H9 (cell line): Measurements from ENCODE around the gene KCNA3. TPM values are rescaled to one million over a fixed set of nuclear protein-coding genes. Genes with fewer than 3 reads are reported as not detected.

Experiments used
- DNase-seq: peaks from one replicate; pipeline ENCODE4 v3.0.0-alpha.2; 2017
- H2AFZ ChIP-seq: one replicate; pipeline ENCODE4 v1.6.1; 2013; ENCODE audit warnings: mild to moderate bottlenecking, low read length, control low read depth, moderate library complexity
- H2AK5ac ChIP-seq: 2 replicates; pipeline ENCODE4 v1.6.1; 2013; ENCODE audit warnings: low read length, control low read depth, mixed read lengths; ENCODE audit not compliant: insufficient read length
- H2BK120ac ChIP-seq: one replicate; pipeline ENCODE4 v1.6.1; 2013; ENCODE audit warnings: low read depth, mild to moderate bottlenecking, low read length, control low read depth, inconsistent platforms; ENCODE audit not compliant: poor library complexity, severe bottlenecking
- H2BK12ac ChIP-seq: 2 replicates; pipeline ENCODE4 v1.6.1; 2013; ENCODE audit warnings: low read length, control low read depth, mixed read lengths, low read depth; ENCODE audit not compliant: insufficient read length
- H2BK15ac ChIP-seq: 2 replicates; pipeline ENCODE4 v1.6.1; 2013; ENCODE audit warnings: low read depth, low read length, control low read depth
- H2BK20ac ChIP-seq: one replicate; pipeline ENCODE4 v1.6.1; 2013; ENCODE audit warnings: low read depth, mild to moderate bottlenecking, low read length, control low read depth, inconsistent platforms; ENCODE audit not compliant: poor library complexity, severe bottlenecking
- H2BK5ac ChIP-seq: 2 replicates; pipeline ENCODE4 v1.6.1; 2013; ENCODE audit warnings: low read length, control low read depth, mixed read lengths; ENCODE audit not compliant: insufficient read length
- H3K14ac ChIP-seq: 2 replicates; pipeline ENCODE4 v1.6.1; 2013; ENCODE audit warnings: low read length, control low read depth; ENCODE audit not compliant: insufficient read depth
- H3K18ac ChIP-seq: 2 replicates; pipeline ENCODE4 v1.6.1; 2013; ENCODE audit warnings: low read depth, mild to moderate bottlenecking, mixed read lengths, low read length, control low read depth; ENCODE audit not compliant: insufficient read length
- H3K23ac ChIP-seq: 2 replicates; pipeline ENCODE4 v1.6.1; 2013; ENCODE audit warnings: low read length, control low read depth, mixed read lengths, low read depth; ENCODE audit not compliant: insufficient read length
- H3K23me2 ChIP-seq: 2 replicates; pipeline ENCODE4 v1.6.1; 2013; ENCODE audit warnings: low read depth, mild to moderate bottlenecking, mixed read lengths, low read length, control low read depth; ENCODE audit not compliant: insufficient read length, poor library complexity, severe bottlenecking
- H3K27ac ChIP-seq: 2 replicates; pipeline ENCODE4 v1.5.1; 2013; ENCODE audit warnings: low read length, control low read depth, mixed read lengths, low read depth; ENCODE audit not compliant: insufficient read length
- H3K27me3 ChIP-seq: 2 replicates; pipeline ENCODE4 v1.6.1; 2013; ENCODE audit warnings: low read length, control low read depth, inconsistent platforms; ENCODE audit not compliant: insufficient read depth
- H3K4ac ChIP-seq: 2 replicates; pipeline ENCODE4 v1.6.1; 2013; ENCODE audit warnings: low read depth, mild to moderate bottlenecking, control low read depth, inconsistent platforms, low read length, moderate library complexity
- H3K4me1 ChIP-seq: 2 replicates; pipeline ENCODE4 v1.6.1; 2013; ENCODE audit warnings: low read length, control low read depth, inconsistent platforms; ENCODE audit not compliant: insufficient read depth
- H3K4me2 ChIP-seq: 2 replicates; pipeline ENCODE4 v1.6.1; 2013; ENCODE audit warnings: low read length, control low read depth, mixed read lengths; ENCODE audit not compliant: insufficient read length, insufficient read depth
- H3K56ac ChIP-seq: 2 replicates; pipeline ENCODE4 v1.6.1; 2013; ENCODE audit warnings: low read depth, mild to moderate bottlenecking, mixed read lengths, low read length, control low read depth; ENCODE audit not compliant: insufficient read length
- H3K79me1 ChIP-seq: 2 replicates; pipeline ENCODE4 v1.6.1; 2013; ENCODE audit warnings: low read depth, mild to moderate bottlenecking, moderate library complexity, low read length, control low read depth, inconsistent platforms; ENCODE audit not compliant: insufficient read depth, poor library complexity, severe bottlenecking
- H3K79me2 ChIP-seq: 2 replicates; pipeline ENCODE4 v1.6.1; 2013; ENCODE audit warnings: low read length, control low read depth, inconsistent platforms; ENCODE audit not compliant: insufficient read depth
- H3K9ac ChIP-seq: 2 replicates; pipeline ENCODE4 v1.6.1; 2013; ENCODE audit warnings: low read length, control low read depth, mixed read lengths; ENCODE audit not compliant: insufficient read length; ENCODE audit errors: extremely low read depth
- H3K9me3 ChIP-seq: one replicate; pipeline ENCODE4 v1.6.1; 2013; ENCODE audit warnings: low read depth, low read length, inconsistent platforms; ENCODE audit not compliant: control insufficient read depth
- H3T11ph ChIP-seq: one replicate; pipeline ENCODE4 v1.6.1; 2013; ENCODE audit warnings: mild to moderate bottlenecking, low read length, control low read depth, inconsistent platforms
- H4K20me1 ChIP-seq: one replicate; pipeline ENCODE4 v1.6.1; 2013; ENCODE audit not compliant: control insufficient read depth, insufficient read length, insufficient read depth
- H4K5ac ChIP-seq: 2 replicates; pipeline ENCODE4 v1.6.1; 2013; ENCODE audit warnings: low read depth, mild to moderate bottlenecking, mixed read lengths, low read length, control low read depth; ENCODE audit not compliant: insufficient read length
- H4K8ac ChIP-seq: replicated peaks from 2 replicates; pipeline ENCODE4 v1.6.1; 2013; ENCODE audit warnings: low read length, control low read depth, mixed read lengths, low read depth; ENCODE audit not compliant: insufficient read length
- H4K91ac ChIP-seq: 2 replicates; pipeline ENCODE4 v1.6.1; 2013; ENCODE audit warnings: low read depth, mild to moderate bottlenecking, moderate library complexity, mixed read lengths, low read length, control low read depth; ENCODE audit not compliant: insufficient read length
- H3K27ac Mint-ChIP-seq, 3 experiments: 2 replicates in 2 of 3; 3 replicates in 1 of 3; pipeline ENCODE4 v1.8.0; 2020 to 2021; ENCODE audit warnings: mixed read lengths in 3 of 3, mild to moderate bottlenecking in 1 of 3, moderate library complexity in 1 of 3
- H3K27me3 Mint-ChIP-seq: 2 replicates; pipeline ENCODE4 v1.8.0; 2021; ENCODE audit warnings: low read depth, mild to moderate bottlenecking, moderate library complexity, mixed read lengths
- H3K36me3 Mint-ChIP-seq, 3 experiments: 2 replicates in 2 of 3; 3 replicates in 1 of 3; pipeline ENCODE4 v1.8.0; 2020 to 2021; ENCODE audit warnings: low read depth in 3 of 3, mixed read lengths in 3 of 3; ENCODE audit not compliant: insufficient read depth in 1 of 3
- H3K4me1 Mint-ChIP-seq, 2 experiments: 2 replicates each; pipeline ENCODE4 v1.8.0; 2020; ENCODE audit warnings: mixed read lengths in 2 of 2
- H3K4me3 Mint-ChIP-seq, 2 experiments: 2 replicates in 1 of 2; 3 replicates in 1 of 2; pipeline ENCODE4 v1.8.0; 2020 to 2021; ENCODE audit warnings: mild to moderate bottlenecking in 2 of 2, mixed read lengths in 2 of 2, moderate library complexity in 1 of 2
- H3K9me3 Mint-ChIP-seq, 2 experiments: 2 replicates in 1 of 2; 3 replicates in 1 of 2; pipeline ENCODE4 v1.8.0; 2020; ENCODE audit warnings: mild to moderate bottlenecking in 2 of 2, mixed read lengths in 2 of 2, moderate library complexity in 1 of 2
- total RNA-seq: library from RNA; stranded (reverse); gene quantifications from 2 replicates; pipeline ENCODE4 v1.2.1, GENCODE V29; 2021
- TF ChIP-seq, protein P1 (sequence below): fragments of 200-600 bp; sonication (generic); conservative IDR thresholded peaks from 3 replicates; pipeline ENCODE4 v1.8.0; 2021; ENCODE audit warnings: antibody characterized with exemption, mild to moderate bottlenecking

Gene KCNA3
- total RNA-seq, 1 experiment from 2014 or later: 0.92 TPM

GRCh38 chr1:110696818-110697217, 22.1 kb upstream of the KCNA3 start:
- Histone ChIP-seq H2BK12ac (no peak overlapping the region), H4K8ac (no peak overlapping the region), H2BK20ac (no peak overlapping the region), H2BK15ac (no peak overlapping the region), H3K14ac (no peak overlapping the region), H2AK5ac (no peak overlapping the region), H4K5ac (no peak overlapping the region), H3K23ac (no peak overlapping the region), H3K9me3 (no peaks in the 10 kb centered on the region), H3K9ac (no peak overlapping the region), H3K27me3 (no peaks in the 10 kb centered on the region), H2BK120ac (no peak overlapping the region), H3K18ac (no peak overlapping the region), H3K79me2 (no peaks in the 10 kb centered on the region), H3K4me1 (no peaks in the 10 kb centered on the region), H3K79me1 (no peaks in the 10 kb centered on the region), H3K4ac (no peak overlapping the region), H2BK5ac (no peak overlapping the region), H4K91ac (no peak overlapping the region), H2AFZ (no peak overlapping the region), H4K20me1 (no peaks in the 10 kb centered on the region), H3K4me2 (no peak overlapping the region), H3K56ac (no peak overlapping the region), H3K23me2 (no peaks in the 10 kb centered on the region), H3K27ac (no peak overlapping the region), H3T11ph (no peak overlapping the region)
- H3K4me1 Mint-ChIP-seq: no peaks in the 10 kb centered on the region
- H3K27me3 Mint-ChIP-seq: peaks cover 1% of the 10 kb centered on the region; the same call in 1 of the 2 replicates
- DNase-seq: no peak
- TF ChIP-seq, protein P1, sequence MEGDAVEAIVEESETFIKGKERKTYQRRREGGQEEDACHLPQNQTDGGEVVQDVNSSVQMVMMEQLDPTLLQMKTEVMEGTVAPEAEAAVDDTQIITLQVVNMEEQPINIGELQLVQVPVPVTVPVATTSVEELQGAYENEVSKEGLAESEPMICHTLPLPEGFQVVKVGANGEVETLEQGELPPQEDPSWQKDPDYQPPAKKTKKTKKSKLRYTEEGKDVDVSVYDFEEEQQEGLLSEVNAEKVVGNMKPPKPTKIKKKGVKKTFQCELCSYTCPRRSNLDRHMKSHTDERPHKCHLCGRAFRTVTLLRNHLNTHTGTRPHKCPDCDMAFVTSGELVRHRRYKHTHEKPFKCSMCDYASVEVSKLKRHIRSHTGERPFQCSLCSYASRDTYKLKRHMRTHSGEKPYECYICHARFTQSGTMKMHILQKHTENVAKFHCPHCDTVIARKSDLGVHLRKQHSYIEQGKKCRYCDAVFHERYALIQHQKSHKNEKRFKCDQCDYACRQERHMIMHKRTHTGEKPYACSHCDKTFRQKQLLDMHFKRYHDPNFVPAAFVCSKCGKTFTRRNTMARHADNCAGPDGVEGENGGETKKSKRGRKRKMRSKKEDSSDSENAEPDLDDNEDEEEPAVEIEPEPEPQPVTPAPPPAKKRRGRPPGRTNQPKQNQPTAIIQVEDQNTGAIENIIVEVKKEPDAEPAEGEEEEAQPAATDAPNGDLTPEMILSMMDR: no peak
- H3K4me3 Mint-ChIP-seq: no peak overlapping the region
- H3K27ac Mint-ChIP-seq: no peak overlapping the region
- no peaks in the 10 kb centered on the region for H3K9me3 Mint-ChIP-seq
- no peaks in the 10 kb centered on the region for H3K36me3 Mint-ChIP-seq
